HG03103 (cell line): Measurements from ENCODE around the gene SLC19A1.

Experiments
- ATAC-seq: cut with Tn5 transposase; IDR thresholded peaks from one replicate; pipeline ENCODE4 v1.9.1; 2021; ENCODE audit warnings: low read depth; ENCODE audit not compliant: unreplicated experiment

SLC19A1 gene

DNA sequence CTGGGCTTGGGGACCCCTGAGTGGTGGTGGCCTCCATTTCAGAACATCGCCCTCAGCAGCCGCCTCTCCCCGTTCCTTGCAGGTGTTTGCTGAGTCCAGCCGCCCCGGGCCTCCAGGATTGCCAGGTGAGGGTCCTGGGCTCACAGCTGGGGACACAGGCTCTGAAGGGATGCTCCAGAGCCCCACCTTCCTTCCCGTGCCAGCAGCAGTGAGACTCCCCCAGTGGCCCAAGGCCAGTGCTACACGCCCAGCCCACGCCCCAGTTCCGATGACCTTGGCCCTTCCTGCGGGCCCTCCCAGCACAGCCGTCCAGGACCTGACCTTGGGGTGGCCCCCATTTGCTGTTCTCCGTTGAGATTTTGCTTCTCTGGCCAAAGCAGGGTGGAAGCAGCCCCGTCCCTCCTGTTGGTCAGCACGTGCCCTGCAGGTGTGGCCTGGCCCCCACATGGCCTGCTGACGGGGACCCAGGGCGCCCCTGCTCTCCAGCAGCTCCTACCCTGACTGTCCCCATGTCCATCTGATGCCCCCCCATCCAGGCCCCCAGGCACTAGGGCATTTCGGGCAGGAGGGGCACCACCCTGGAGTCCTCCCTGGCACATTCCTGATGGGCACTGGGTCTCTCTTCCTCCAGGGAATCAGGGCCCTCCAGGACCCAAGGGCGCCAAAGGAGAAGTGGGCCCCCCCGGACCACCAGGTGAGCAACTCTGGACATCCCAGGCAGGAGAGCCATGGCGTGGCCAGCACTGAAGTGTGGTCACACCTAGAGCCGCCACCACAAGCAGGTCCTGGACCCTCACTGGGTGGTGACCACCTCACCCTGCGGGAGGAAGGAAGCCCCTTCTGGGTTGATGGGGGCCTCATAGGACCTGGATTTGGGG is 45.0 kb downstream of the SLC19A1 start:
- no peak for ATAC-seq

DNA sequence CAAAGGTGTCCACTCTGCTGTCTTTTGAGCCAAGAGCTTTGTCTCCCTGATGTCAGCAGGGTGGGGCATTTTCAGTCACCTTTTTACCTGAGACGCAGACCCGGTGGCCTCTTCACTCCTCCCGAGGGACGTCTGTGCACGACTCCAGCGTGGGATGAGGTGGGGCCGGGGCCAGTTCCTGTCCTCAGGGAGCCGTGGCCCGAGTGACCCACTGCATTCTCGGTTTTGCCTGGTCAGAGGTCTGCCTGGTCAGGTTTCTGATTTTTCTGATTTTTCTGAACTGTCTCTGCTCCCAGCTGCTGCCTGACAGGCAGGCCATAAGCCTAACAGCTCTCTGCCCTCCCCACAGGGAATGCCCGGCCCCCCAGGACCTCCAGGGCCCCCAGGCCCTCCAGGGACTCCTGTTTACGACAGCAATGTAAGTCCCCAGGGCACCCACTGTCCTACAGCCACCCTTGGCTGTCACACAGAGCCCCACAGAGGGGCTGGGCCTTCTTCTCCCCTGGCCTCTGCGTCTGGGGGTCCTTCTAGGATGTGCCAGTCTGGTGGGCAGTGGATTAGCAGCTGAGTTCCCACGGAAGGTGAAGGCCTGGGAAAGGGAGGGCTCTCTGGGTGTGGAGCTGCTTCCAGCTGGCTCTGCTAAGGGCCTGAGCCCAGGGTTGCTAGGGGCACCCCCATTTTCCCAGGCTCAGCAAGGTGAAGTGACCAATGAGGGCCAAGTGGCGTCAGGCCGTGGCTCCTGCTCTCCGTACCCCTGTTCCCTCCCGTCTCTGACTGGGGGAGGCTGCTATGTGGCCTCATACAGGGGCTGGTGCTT is 45.9 kb downstream of the SLC19A1 start:
- ATAC-seq: no peak

DNA sequence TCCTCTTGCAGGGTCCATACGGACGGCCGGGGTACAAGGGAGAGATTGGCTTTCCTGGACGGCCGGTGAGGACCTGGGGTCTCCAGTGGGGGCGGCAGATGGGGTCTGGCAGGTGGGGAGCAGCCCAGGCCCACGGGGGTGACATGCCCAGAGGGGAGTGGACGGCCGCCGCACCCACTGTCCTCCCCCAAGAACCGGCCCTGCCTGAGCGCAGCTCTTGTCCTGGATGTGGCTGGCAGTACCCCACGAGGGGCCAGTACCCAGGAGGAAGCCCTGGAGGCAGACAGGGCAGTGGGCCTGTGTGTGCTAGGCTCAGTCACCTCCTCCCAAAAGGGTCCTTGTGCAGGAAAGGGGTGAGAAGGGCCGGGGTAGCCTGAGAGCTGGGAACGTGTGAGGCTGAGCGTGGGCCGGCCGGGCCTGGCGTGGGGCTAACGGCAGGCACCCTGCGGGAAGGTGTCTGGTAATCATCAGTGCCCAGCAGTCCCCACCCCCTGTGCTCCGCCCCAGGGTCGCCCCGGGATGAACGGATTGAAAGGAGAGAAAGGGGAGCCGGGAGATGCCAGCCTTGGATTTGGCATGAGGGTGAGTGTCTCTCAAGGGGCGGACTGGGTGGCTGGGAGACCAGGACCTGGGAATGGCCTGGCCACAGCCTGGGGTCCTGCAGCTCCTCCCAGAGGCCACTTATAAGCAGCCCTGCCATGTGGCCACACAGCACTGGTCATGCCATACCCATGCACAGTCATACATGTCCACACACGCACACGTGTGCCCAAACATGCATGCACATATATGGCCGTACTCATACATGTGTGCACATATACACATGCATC is 47.2 kb downstream of the SLC19A1 start:
- ATAC-seq: no peak

DNA sequence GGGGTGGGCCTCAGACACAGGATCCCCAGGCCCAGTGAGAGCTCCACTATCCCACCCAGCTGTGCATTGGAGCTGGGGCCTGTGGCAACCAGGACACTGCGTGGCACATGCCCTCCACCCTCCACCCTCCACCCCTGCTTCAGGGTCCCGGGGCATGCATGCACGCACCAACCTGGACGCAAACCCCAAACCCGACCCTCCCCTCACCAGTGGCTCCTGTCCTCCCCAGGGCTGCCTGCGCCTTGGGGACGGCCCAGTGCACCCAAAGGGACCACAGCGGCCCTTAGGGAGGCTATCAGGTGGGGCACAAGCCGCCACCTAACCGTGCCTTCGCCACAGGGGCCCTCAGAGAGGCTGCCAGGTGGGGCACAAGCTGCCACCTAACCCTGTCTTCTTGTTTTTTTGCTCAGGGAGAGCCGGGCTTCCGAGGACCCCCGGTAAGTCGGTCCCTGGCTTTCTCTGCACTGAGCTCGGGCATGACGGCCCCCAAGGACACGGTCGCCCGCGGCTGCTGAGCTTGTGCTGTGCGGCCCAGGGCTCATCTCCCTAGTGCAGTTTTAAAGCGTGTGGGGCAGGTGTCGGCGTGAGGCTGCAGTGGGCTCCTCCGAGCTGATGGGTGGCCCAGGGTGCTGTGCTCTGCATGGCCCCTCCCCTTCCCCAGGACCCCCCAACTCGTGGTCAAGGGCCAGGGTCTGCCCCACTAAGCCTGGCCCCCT is 47.9 kb downstream of the SLC19A1 start:
- no peak for ATAC-seq

DNA sequence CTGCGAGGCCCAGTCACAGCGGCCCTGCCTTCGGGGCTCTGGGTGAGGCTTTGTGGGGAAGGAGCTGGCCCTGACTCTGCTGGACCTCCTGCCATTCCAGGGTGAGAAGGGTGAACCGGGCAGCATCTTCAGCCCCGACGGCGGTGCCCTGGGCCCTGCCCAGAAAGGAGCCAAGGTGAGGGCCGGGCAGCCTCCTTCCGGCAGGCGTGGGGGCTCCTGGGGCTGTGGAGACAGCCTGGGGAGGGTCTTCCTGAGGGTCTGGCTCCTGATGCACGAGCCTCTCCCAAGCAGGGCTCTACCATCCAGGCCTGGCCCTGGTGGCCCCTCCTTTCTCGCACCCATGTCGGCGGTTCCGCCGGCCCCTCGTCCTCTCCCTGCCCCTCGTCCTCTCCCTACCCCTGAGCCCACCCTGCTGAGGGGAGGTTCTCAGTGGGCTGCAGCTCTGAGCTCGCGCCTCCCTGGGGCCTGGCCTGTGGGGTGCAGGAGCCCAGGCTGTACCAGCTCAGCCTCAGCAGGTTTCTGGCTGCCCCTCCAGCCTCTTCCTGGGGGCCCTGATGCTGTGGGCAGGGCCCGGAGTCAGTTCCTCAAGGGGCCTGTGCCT is 48.7 kb downstream of the SLC19A1 start:
- ATAC-seq: no peak

DNA sequence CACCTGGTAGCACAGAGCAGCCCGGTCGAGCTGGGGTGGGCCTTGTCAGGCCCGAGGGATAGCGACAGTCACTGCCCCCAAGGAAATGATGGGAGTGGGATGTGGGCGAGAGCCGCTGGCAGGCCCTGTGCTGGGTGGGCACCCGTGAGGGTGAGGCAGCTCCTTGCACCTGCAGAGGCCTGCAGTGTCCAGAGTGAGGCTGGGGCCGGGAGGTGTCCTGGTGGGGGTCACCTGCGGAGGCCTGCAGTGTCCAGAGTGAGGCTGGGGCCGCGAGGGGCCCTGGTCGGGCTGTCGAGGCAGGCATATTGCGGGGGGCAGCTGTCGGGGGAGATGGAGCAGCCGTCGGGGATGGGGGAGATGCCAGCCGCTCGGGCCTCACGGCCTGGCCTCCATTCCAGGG is 49.5 kb downstream of the SLC19A1 start:
- ATAC-seq: no peak

DNA sequence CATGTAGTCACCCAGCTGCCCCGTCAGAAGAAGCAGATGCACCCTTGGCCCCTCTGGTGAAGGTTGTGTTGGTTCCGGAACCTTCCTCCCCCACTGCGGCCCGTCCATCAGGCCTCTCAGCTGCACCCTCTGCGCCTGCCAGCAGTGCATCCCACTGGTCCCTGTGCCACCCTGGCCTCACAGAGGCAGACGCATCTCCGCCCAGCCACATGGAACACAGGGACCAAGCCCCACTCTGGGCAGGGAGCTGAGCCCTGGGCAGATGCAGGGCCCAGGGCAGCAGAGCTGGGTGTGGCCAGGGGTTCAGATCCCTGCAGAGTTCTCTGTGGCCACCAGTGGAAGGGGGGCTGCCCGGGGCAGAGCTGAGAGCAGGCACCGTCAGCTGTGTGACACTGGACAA is 50.6 kb downstream of the SLC19A1 start:
- no peak for ATAC-seq

DNA sequence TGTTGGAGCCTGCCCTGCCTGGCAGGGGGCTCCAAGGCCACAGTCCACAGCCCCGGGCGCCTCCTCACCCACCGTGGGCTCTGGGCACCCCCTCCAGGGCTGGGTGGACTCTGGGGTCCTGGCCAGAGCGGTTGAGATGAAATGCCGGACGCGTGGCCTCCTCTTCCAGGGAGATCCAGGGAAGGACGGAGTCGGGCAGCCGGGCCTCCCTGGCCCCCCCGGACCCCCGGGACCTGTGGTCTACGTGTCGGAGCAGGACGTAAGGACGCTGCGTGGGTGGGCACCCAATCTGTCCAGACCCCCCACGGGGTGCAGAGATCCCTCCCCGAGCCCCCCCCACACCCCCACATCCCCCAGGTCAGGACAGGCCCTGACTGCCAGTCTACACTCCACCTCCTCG is 51.2 kb downstream of the SLC19A1 start:
- ATAC-seq: no peak

DNA sequence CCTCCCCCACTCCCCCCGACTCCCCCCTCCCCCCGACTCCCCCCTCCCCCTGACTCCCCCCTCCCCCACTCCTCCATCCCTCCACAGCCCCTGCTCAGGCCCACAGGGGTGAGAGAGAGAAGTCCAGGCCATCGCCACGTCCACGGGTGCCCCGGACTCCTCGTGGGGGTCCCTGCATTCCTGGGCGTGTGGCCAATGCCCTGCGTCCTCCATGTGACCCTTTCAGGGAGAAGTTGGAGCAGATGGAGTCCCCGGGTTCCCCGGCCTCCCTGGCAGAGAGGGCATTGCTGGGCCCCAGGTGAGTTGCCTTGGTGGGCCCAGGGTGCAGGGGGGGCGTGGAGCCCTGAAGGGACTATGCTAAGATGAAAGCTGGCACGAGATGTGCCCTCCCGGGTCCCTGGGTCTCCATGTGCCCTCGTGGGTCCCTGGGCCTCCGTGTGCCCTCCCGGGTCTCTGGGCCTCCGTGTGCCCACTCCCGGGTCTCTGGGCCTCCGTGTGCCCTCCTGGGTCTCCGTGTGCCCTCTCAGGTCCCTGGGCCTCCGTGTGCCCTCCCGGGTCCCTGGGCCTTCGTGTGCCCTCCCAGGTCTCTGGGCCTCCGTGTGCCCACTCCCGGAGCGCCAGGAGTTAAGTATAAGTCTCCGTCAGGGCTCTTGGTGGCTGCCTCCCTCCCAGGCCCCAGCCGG is 52.0 kb downstream of the SLC19A1 start:
- no peak for ATAC-seq

DNA sequence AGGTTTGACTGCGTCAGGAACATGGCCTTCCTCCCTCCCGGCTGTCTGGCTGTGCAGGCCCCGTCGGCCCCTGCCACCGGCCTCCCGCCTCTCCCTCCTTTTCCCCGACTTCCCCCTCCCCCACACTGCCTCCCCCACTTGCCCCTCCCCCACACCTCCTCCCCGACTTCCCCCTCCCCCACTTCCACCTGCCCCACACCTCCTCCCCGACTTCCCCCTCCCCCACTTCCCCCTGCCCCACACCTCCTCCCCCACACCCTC is 52.6 kb downstream of the SLC19A1 start:
- ATAC-seq: no peak

DNA sequence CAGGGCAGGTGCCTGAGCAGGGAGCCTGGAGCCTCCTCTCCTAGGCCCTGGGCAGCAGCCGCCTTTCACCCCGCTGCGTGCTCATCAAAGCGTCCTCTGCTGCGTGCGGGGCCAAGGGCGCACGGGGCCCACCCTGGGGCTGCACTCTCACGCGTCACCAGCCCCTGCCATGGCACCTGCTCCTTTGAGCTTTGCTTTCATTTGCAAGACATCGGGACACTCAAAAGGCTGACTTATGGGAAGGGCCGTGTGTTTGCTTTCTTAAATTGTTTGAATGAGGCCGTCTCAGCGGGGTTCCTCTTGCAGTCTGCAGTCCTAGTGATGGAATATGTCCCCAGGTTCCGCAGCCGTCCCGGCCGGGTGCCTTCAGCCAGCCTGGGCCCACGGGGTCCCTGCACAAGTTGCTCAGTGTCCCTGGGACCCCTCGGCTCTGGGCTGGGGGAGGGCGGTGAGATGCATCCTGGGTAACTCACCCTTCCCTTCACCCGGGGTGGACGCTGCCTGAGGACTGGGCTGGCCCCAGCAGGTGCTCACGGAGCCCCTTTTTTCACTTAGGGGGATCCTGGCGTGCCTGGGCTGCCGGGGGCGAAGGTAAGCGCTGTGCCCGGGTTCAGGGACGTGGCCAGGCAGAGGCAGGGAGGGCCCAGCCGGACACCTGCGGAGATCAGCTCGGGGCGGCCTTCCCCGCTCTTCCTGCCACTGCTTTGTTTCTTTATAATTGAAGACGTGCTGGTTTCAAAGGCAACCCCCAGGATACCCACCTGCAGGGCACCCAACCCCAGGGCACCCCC is 53.1 kb downstream of the SLC19A1 start:
- no peak for ATAC-seq

DNA sequence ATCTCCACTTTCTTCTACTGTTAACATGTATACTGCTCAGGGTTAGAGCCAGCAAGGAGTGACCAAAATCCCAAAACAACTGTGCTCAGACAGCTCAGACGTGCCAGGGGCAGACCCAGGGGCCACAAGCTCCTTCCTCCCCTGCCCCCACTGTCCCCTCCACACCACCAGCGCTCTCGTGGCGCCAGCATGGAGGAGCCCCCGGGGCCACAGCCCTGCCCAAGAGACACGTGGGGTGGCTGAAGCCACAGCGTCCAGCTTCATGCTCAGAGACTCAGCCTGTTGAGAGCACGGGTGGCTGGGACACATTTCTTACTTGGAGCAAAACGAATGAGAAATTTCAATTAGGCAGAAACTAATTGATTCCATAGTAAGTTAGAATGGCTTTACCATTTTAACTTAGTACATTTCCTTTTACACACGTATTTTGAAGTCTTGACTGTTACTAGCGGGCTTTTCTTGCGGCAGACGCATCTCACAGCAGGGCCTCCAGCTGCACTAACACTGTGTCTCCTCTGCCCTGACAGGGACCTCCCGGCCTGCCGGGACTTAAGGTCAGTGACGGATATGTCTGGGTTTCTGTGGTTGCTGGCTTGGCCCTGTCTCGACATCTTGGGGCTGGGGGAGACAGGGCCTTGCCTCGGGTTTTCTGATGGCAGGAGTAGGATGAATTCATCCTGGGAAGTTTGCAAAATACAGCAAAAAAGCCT is 54.2 kb downstream of the SLC19A1 start:
- ATAC-seq: no peak

DNA sequence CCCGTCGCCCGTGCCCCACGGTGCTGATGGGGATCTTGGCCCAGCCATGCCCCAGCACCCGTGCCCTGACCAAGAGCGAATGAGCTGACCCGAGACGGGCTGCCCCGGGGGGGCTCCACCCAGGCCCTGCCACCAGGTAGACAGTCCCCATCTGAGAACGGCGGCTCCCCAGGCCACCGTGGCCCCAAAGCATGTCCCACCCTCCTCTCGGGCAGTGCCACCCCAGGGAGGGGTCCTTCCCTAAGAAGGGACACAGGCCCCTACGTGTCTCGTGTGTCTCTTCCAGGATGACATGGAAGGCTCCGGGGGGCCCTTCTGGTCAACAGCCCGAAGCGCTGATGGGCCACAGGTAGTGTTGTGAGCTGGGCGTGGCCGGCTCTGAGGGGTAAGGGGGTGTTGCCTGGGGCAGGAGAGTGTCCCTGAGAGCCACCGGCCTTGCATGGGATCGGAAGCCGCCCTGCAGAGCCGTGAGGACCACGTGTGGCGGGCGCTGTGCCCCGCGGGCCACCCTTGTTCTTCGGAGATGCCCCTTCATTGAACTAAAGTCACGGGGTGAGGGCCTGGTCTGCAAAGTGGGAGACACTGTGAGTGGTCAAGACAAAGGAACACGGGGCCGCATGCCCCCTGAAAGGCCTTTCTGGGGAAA is 55.0 kb downstream of the SLC19A1 start:
- no peak for ATAC-seq

DNA sequence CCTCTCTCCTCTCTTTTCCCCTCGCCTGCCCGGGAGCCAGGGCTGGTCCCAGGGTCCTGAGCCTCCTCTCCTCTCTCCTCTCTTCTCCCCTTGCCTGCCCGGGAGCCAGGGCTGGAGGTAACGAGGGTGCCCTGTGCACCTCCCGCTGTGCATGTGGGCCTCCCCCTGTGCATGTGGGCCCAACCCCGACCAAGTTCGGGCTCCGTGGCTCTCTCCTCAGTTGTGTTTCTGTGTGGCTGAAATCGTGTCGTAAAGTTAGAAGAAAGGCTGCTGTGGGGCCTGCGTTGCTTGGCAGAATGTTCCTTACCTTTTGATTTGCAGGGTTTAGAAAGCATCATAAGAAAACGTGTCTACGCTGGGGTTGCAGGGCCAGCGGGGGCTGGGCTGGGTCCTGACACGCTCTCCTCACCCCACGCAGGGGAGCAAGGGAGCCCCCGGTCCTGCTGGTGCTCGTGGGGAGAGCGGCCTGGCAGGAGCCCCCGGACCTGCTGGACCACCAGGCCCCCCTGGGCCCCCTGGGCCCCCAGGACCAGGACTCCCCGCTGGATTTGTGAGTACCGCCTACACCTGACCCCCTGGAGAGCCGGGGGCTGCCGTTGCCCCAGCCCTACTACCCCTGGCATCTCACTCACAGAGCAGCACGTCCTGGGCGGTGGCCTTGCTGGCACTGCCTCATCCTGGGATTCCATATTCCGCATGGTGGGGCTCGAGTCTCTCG is 55.6 kb downstream of the SLC19A1 start:
- no peak for ATAC-seq

DNA sequence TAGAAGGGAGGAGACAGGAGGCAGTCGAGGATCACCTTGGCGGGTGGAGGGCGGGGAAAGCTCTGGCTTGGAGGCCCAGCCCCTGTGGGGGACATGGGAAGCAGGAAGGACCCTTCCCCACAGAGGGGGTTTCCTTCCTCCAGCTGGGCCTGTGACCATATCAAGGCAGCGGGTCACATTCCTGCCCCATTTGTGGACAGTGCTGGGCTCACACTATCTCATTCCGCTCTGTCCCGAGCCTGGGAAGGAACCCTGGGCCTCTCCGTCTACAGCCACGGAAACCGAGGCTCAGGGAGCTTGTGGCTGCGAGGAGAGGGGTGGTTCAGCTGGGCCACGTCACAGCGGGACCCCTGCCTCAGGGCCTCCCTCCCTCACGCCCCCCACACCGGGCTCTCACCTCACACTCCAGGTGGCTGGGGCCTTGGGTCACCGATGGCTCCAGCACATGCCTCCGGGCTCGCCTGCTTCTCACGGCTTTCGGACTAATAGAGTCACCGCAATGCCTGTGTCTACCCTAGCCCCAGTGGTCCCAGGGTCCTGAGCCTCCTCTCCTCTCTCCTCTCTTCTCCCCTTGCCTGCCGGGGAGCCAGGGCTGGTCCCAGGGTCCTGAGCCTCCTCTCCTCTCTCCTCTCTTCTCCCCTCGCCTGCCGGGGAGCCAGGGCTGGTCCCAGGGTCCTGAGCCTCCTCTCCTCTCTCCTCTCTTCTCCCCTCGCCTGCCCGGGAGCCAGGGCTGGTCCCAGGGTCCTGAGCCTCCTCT is 56.4 kb downstream of the SLC19A1 start:
- no peak for ATAC-seq

DNA sequence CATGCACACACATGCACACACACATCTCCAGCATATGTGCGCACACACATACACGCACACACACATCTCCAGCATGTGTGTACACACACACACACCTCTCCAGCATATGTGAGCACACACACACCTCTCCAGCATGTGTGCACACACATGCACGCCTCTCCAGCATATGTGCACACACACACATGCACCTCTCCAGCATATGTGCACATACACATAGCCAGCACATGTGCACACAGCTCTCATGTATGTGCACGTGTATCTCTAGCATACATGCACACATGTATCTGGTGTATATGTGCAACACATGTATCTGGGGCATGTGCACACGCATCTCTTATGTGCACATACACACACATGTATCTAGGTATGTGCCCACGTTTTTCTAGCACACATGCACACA is 57.9 kb downstream of the SLC19A1 start:
- ATAC-seq: no peak
